HUES48 (cell line): ENCODE results near the gene HYI.

ENCODE experiments used
- H3K27ac ChIP-seq: one replicate; pipeline ENCODE4 v1.7.0; 2013; ENCODE audit warnings: low read depth, low read length, inconsistent platforms
- H3K27me3 ChIP-seq: 2 replicates; pipeline ENCODE4 v1.6.1; 2013; ENCODE audit warnings: mild to moderate bottlenecking, low read length; ENCODE audit not compliant: control insufficient read depth, insufficient read depth
- H3K36me3 ChIP-seq: 2 replicates; pipeline ENCODE4 v1.6.1; 2013; ENCODE audit warnings: low read length; ENCODE audit not compliant: control insufficient read depth, insufficient read depth
- H3K4me1 ChIP-seq: 2 replicates; pipeline ENCODE4 v1.6.1; 2013; ENCODE audit warnings: mild to moderate bottlenecking, low read length; ENCODE audit not compliant: control insufficient read depth, insufficient read depth
- H3K4me3 ChIP-seq: 2 replicates; pipeline ENCODE4 v1.5.1; 2013; ENCODE audit warnings: mild to moderate bottlenecking, low read depth, low read length
- H3K9ac ChIP-seq: 2 replicates; pipeline ENCODE4 v1.6.1; 2013; ENCODE audit warnings: mild to moderate bottlenecking, low read depth, low read length, moderate library complexity
- H3K9me3 ChIP-seq: 2 replicates; pipeline ENCODE4 v1.6.1; 2013; ENCODE audit warnings: low read length; ENCODE audit not compliant: control insufficient read depth, insufficient read depth

Gene HYI

GRCh38 chr1:43410571-43410970 lies 43.2 kb downstream of the HYI start:
- H3K36me3 ChIP-seq, result peaks cover 15% of the 10 kb centered on the region
- H3K9ac ChIP-seq, result no peak overlapping the region
- no peak overlapping the region for H3K4me3 ChIP-seq
- H3K9me3 ChIP-seq, result no peaks in the 10 kb centered on the region
- no peaks in the 10 kb centered on the region for H3K4me1 ChIP-seq
- no peaks in the 10 kb centered on the region for H3K27me3 ChIP-seq
- no peak overlapping the region for H3K27ac ChIP-seq

DNA sequence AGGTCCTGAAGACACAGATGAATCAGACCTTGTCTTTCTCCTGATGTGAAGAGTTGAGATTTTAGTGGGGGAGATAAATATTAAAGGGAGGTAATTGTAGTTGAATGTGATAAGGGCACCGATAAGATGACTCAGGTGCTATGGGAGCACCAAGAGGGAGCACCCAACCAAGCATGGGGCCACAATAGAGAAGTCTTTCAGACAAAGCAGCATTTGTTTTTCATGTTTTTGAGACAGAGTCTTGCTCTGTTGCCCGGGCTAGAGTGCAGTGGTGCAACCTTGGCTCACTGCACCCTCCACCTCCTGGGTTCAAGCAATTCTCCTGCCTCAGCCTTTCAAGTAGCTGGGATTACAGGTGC lies 47.9 kb downstream of the HYI start:
- Histone ChIP-seq H3K27ac (no peak overlapping the region), H3K36me3 (peaks cover 31% of the 10 kb centered on the region), H3K4me3 (no peak overlapping the region)

DNA sequence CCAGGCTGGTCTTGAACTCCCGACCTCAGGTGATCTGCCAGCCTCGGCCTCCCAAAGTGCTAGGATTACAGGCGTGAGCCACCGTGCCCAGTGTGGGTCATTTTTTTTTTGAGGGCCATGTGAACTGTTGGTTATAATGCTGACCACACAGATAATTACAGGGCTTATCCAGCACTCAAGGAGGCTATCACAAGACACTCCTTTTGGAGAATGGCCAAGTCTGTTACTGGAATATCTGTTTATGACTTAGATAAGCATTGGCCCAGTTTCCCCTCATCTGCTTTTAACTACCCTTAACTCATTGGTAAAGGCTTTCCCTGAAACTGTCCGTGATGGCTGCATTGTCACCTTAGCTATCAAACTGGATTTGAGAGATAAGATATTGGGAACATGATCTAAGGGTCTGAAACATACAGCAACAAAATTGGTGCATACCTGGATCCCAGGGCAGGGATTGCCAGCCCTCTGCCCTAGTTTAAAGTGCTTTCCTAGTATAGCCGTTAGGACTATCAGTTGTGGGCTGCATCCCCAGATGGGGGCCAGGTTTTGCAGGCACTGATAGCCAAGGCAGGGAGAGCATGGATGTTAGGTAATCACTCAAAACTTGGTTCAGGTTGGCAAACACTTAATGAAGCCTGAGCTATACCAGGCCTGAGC lies 48.4 kb downstream of the HYI start:
- Histone ChIP-seq H3K27me3 (no peaks in the 10 kb centered on the region), H3K9ac (no peak overlapping the region), H3K36me3 (peaks cover 31% of the 10 kb centered on the region), H3K4me1 (no peaks in the 10 kb centered on the region), H3K9me3 (no peaks in the 10 kb centered on the region), H3K27ac (no peak overlapping the region), H3K4me3 (no peak overlapping the region)

More for the DNA sequence above, 47.9 kb downstream of the HYI start:
- Histone ChIP-seq H3K9ac (no peak overlapping the region), H3K27me3 (no peaks in the 10 kb centered on the region), H3K9me3 (no peaks in the 10 kb centered on the region), H3K4me1 (no peaks in the 10 kb centered on the region)

DNA sequence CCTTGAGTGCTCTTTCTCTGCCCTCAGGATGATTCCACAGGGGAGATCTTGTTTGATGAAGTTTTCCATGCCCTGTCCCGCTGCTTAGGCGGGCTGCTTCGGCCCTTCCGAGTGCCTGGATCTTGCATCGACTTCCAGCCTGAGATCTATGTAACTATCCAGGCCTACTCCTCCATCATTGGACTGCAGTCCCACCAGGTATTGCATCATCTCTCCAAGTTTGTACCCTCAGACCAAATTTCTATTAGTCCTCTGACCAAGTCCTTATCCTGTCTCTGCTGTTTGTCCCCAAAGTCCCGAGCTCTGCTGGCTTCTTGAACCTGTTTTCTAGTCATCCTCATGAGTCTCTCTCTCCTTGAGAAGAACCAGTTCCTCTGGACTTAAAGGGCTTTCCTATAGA lies 49.4 kb downstream of the HYI start:
- Histone ChIP-seq H3K9ac (no peak overlapping the region), H3K27ac (no peak overlapping the region), H3K4me1 (no peaks in the 10 kb centered on the region), H3K9me3 (no peaks in the 10 kb centered on the region), H3K27me3 (no peaks in the 10 kb centered on the region), H3K4me3 (no peak overlapping the region), H3K36me3 (peaks cover 31% of the 10 kb centered on the region)

DNA sequence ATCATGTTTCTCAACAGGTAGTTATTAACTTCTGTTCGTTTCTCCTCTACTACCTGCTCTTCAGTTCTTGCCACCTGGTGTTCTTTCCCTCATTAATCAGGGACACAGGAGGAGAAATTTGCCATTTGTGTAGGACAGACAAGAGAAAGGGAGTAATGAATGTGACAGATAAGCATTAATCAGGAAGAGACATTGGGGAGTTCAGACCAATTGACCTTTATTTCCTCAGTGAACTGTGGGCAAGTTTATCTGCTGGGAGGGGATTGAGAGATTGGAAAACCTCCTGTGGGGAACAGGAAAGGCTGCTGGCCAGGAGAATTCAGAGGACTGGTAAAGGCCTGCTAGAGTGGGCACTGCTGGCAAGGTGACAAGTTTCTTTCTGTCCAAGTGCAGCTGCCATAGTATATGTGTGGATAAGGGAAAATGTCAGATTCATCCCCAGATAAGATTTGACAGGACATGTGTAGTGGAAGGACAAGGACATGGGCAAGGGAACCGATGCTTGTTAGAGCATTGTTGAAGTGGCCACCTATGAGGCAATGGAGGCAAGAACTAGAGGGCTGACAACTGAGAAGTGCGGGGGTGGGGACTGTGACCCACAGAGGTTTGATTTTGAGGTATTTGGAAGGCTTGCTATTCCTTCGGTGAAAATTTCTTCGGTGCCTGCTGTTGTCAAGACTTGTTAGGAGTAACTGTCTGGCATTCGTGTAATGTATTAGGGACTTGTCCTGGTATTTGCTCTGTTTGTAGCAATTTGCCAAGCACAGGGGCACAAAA lies 51.5 kb downstream of the HYI start:
- Histone ChIP-seq H3K9ac (no peak overlapping the region), H3K27me3 (no peaks in the 10 kb centered on the region), H3K4me3 (no peak overlapping the region), H3K36me3 (peaks cover 30% of the 10 kb centered on the region), H3K4me1 (no peaks in the 10 kb centered on the region), H3K27ac (no peak overlapping the region), H3K9me3 (no peaks in the 10 kb centered on the region)
